NCI-H446 treated with DMSO at 0.1 percent for 48 hours (cell line): ENCODE data around the gene VTN.
A peak's percentile ranks its signal among the peaks of the same experiment; 100 is the strongest.
"Not testable (repeated sequence)": the region's sequence is repeated elsewhere in the genome, so short reads cannot be mapped to it uniquely, and the experiment has no call there.

Experiments used
- DNase-seq: peaks from one replicate; lab custom pipeline; 2025; lab: John Stamatoyannopoulos, UW

The VTN gene

DNA sequence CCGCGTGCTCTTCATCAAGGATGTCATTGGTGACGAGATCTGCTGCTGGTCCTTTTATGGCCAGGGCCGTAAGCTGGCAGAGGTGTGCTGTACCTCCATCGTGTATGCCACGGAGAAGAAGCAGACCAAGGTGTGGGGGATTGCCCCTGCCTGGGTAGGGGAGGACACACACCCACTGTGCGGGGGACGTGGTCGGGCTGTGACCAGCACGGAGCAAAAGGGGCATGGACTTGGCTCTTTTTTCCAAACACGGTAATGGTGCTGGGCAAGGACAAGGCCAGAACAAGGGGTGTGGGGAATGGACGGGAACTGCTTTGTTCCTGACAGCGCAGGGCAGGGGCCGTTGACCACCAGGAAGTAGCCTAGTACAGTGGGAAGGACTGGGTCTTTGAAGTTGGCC is 27.8 kb downstream of the VTN start:
- no peak for DNase-seq

DNA sequence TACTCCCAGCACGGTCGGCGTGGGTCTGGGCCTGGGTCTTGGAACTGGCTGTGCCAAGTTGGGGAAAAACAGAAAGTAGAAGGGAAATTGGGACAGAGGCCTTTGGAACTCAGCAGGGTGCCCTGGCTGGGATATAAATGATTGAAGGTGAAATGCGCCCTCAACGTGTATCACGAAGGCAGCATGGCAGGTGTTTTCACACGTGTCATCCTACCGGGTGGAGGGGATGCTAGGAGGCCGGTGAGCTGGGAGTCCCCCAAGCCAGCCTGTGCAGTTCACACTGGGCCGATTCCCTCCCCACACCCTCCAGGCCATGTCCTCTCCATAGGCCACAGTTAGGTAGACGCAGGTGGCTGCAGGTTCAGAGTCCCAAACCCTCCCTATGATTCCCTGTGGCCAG is 28.6 kb downstream of the VTN start:
- DNase-seq, result no peak

DNA sequence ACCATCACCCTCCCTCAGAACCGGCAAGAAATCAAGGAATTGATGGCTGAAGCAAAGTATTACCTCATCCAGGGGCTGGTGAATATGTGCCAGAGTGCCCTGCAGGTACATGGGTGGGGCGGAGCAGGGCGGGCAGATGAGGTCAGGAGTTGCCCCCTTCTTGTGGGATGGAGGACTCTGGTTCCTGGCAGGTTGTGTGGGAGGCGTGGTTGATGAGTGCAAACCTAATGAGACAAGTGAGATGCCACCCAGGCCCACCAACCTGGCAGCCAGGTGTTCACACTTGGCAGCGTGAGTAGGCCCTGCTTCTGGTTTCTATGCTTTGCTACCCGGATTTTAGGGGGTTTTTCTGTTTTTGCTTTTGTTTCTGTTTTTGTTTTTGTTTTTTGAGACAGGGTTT is 29.7 kb downstream of the VTN start:
- no peak for DNase-seq

DNA sequence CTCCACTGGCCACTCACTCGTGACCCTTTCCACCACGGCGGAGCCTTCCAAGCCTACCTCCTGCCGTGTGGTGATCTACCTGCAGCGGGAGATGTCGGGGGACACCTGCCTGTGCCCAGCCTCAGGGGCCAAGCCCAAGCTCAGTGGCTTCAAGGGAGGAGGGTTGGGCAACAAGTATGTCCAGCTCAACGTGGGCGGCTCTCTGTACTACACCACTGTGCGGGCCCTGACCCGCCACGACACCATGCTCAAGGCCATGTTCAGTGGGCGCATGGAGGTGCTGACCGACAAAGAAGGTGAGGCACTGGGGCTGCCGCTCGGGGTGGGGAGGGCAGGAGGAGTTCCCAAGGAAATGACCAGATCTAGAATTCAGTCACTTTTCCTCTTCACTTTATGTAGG is 30.7 kb downstream of the VTN start:
- DNase-seq, result no peak

GRCh38 chr17:28338769-28339212 is 31.3 kb downstream of the VTN start:
- not testable (repeated sequence) for DNase-seq

DNA sequence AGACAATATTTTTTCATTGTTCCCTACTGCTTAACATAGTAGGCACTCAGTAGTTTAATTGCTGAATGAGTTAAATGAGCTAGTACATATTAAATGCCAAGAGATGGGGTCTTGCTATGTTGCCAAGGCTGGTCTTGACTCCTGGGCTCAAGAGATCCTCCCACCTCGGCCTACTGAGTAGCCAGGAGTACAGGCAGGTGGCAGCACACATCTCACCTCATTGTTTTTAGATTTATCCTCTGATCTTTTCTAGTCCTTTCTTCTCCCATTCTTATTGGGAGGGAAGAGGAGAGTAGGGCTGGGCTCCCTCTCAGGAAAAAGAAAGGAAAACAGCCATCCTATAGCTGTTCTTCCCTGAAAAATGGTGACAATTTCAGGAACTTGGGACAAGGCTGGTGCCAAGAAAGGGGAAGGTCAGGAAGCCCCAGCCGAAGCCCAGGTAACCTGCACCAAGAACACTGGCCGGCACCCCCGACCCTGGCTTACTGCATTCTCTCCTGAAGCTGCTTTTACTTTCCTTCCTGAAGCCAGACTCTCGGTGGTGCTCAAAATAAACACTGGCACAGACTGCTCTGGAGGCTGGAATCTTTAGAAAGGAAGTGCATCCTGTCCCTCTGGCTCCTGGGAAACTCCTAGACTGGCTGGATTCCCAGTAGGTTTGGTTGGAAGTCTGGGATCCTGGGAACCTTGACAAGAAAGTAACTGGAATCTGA is 31.9 kb downstream of the VTN start:
- DNase-seq, result no peak

DNA sequence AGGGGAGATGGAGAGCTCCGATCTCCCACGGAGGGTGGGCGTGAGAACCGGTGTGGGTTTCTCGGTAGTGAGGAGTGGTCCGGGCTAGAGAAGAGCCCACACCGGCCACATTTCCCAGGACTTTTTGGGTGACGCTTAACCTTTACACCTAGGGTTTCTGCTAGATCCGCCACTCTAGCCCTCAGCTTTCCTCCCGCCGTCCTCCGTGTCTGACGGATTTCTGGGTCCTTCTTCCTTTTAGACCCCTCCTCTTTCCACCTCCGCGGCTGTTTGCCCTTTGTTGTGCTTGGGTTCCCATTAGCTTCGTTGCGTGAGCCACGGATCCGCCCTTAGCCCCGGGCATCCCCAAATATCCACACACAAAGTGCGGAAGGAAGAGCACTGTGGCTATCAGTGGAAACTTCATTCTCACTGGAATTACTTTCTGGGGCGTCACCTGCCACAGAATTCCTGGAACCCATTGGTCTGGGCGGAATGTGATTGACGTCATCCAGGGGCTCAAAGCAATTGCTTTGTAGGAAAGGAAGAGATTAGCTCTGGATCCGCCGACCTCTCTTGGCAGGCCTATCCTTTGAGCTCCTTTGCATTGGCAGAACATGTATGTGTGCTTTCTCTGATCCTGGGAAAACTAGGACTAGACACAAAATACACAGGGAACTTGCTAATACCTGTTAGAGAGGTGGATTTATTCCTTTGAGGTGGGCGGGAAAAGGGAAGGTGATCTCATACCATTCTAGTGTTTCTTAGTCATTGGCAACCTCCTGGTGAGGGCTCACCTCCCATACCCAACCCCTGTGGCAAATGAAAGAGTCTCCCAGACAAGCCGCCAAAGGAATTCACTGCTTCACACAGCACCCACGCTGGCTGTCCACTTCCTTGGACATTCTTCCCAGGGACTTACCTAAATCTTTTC is 33.9 kb downstream of the VTN start:
- DNase-seq, result peak; percentile 21

- DNase-seq, result peak; percentile 99
These were observed 34.7 kb downstream of the VTN start, which contains the start of the genes IFT20 and TNFAIP1 for GRCh38 chr17:28335201-28335958. TSS of gene IFT20 (minus strand) at chr17:28335472. CDS start at chr17:28331985, 3,487 bp downstream. TSS of gene TNFAIP1 (plus strand) at chr17:28335761. CDS start at chr17:28339522, 3,761 bp downstream.

DNA sequence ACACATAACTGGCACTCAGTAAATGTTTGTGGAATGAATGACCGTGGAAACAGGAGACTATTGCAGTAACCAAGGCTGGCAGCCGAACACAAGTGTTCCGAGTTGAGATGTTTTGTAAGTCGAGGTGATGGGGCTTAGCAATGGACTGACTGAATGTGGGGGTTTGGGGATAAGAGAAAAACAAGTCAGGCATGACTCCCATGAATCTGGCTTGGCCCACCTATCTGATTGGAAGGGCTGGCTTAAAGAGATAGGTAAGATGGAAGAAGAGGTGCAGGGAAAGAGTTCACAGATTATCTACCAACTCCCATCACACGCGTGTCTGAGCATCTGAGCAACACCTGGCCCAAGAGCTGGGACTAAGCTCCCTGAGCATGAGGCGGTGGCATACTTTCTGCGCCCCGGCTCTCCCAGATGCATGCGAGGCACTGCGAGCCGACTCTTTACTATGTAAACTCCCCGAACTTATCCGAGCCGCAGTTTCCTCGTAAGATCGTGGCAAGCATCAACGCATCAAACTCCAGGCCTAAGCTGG is 35.4 kb downstream of the VTN start:
- no peak for DNase-seq

DNA sequence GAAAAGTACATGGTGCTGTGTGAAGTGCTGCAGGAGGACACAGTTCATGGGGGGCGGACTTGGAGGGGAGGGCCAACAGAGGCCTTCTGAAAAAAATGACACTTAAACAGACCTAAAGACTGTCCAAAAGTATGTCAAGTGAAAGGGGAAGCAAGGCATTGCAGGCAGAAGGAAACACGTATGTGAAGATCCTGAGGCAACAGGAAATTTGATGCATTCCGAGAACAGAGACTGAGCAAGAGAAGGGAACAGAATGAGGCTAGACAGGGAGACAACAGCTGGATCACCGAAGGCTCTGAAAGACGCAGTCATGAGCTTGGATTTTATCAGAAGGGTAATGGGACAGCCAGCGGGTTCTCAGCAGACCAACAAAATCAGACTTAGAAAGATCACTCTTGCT is 35.9 kb downstream of the VTN start:
- no peak for DNase-seq

DNA sequence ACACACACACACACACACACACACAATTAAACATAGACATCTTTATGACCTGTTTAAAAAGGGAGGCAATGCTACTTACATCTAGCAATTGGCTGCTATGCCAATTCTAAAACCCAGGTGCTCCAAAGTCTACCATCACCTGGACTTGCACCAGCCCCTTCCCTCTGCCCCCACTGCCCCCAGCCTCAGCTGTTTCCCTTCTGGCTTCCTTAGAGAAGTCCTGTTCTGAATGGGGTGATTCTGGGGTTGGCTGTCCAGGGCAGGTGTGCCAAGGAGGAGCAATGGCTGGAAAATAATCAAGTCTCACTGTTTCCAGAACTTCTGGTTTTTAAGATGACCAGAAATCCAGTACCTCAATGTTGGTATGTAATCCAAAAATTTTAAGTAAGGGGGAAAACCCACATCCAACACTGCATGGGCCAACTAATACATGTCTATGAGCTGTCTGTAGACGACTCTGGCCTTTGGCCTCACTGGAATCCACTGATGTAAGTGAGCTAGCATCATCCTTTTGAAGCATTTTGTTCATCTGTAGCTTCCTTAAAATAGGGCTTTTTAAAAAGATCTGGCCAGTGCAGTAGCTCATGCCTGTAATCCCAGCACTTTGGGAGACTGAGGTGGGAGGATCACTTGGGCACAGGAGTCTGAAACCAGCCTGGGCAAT is 36.9 kb downstream of the VTN start:
- no peak for DNase-seq

- DNase-seq, result no peak
These were observed 38.2 kb downstream of the VTN start for GRCh38 chr17:28331891-28332420.

- no peak for DNase-seq
These were observed 39.4 kb downstream of the VTN start for GRCh38 chr17:28330671-28331070.

- no peak for DNase-seq
These were observed 41.8 kb downstream of the VTN start for GRCh38 chr17:28328325-28328724.

- no peak for DNase-seq
These were observed 42.4 kb downstream of the VTN start for GRCh38 chr17:28327709-28328108.

DNA sequence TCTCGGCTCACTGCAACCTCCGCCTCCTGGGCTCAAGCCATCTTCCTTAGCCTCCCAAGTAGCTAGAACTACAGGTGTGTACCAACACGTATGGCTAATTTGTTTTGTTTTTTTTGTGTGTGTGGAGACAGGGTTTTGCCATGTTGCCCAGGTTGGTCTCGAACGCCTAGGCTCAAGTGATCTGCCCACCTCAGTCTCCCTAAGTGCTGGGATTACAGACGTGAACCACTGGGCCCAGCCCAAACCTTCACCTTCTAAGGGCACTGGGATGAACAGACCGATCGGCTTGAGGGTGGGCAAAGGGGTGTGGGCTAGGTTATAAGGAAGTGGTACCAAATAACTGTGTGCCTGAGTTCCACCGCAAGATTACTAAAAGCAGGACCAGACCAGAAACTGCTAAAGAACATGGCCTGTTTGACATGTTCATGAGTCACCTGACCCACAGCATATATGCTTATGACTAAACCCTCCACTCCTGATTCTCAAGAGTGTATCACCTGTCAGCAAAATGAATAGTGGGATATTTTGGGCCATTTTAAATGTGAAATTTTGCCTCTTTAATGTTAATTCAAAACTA is 43.0 kb downstream of the VTN start:
- no peak for DNase-seq

GRCh38 chr17:28326114-28326513 is 44.0 kb downstream of the VTN start:
- DNase-seq, result no peak

DNA sequence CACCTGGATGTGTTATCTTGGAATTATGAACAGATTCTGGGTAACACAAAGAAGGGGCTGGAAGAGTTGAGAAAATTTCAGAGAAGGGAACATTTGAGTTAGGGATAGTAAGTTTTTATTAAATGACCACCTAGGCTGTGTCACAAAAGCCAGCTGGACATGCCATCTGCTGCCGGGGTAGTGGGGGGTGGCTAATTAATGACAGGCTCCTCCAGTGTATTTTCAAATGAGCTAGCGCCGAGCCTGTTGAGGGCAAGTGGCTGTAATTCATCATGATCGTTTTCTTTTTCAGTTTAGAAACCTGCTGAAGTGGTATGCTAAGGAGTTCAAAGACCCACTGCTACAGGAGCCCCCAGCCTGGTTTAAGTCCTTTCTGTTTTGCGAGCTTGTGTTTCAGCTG is 44.9 kb downstream of the VTN start:
- no peak for DNase-seq

DNA sequence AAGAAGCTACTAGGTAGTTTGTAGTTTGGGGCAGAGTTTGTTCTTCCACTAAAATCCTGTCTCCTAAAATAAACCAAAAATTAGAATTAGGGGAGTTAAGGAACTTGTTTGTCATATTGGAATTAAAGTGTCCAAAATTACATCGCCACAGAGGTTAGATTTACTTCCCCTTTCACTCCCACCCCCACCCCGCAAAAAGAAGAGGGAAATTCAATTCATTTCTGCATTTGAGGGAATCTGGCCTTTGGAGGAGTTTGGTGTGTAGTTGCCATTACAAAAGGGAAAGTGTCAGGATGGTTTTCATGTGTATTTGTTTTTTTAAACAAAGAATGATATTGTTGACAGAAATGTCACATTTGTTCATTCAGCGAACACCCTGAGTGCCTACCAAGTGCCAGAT is 45.3 kb downstream of the VTN start:
- DNase-seq, result no peak

GRCh38 chr17:28324267-28324745 is 45.8 kb downstream of the VTN start:
- DNase-seq, result no peak
